ENCODE results near the gene NELFB. TPM values are rescaled to one million over a fixed set of nuclear protein-coding genes. Genes with fewer than 3 reads are reported as not detected.

NELFB gene
- total and polyA plus RNA-seq, 4 donors = 4.7 to 24.6 (median 18.1) TPM

GRCh38 chr9:137317718-137318511, 62.8 kb downstream of the NELFB start:
- Histone ChIP-seq H3K9ac (ENCODE audit: low read depth in 1 of 2, low read length in 2 of 2) (no peak overlapping the region), H3K4me3 (ENCODE audit: low read depth in 1 of 3, low read length in 3 of 3) (no peak overlapping the region), H3K4me1 (ENCODE audit: control insufficient read depth in 4 of 4, insufficient read depth in 4 of 4, low read length in 3 of 4) (peaks cover 3 to 12% (median 6%) of the 10 kb centered on the region in 4 donors), H3K36me3 (ENCODE audit: control insufficient read depth in 4 of 4, insufficient read depth in 3 of 4, low read depth in 1 of 4, low read length in 3 of 4) (no peaks in the 10 kb centered on the region), H3K9me3 (ENCODE audit: control insufficient read depth in 4 of 4, low read length in 3 of 4) (no peaks in the 10 kb centered on the region), H3K27me3 (ENCODE audit: control insufficient read depth in 4 of 4, insufficient read depth in 4 of 4, low read length in 3 of 4) (no peaks in the 10 kb centered on the region), H3K27ac (ENCODE audit: low read depth in 1 of 2, low read length in 2 of 2) (no peak overlapping the region)
- 90% methylated on average over 24 of the region's 24 CpGs for WGBS
- DNase-seq (ENCODE audit: low spot score) = no peak
- TF ChIP-seq NR2F2 (IDR thresholded peaks at IDR 0.05) (no peak), HNF4A (conservative IDR thresholded peaks at IDR 0.05) (no peak), RXRA (IDR thresholded peaks at IDR 0.05) (no peak), FOXA1 (IDR thresholded peaks at IDR 0.05) (no peak), EGR1 (IDR thresholded peaks at IDR 0.05; ENCODE audit: low read depth in 2 of 2) (no peak), CTCF (IDR thresholded peaks at IDR 0.05; ENCODE audit: low read depth, low read length, missing input control) (no peak), HNF4G (IDR thresholded peaks at IDR 0.05) (no peak), TAF1 (conservative IDR thresholded peaks at IDR 0.05) (no peak), SP1 (IDR thresholded peaks at IDR 0.05) (no peak), MAX (IDR thresholded peaks at IDR 0.05) (no peak), FOXA2 (IDR thresholded peaks at IDR 0.05) (no peak), JUND (IDR thresholded peaks at IDR 0.05) (no peak), RAD21 (IDR thresholded peaks at IDR 0.05) (no peak), ZBTB33 (IDR thresholded peaks at IDR 0.05) (no peak), REST (IDR thresholded peaks at IDR 0.05) (no peak)

GRCh38 chr9:137318602-137319001, 63.5 kb downstream of the NELFB start:
- H3K4me1 ChIP-seq (ENCODE audit: control insufficient read depth in 4 of 4, insufficient read depth in 4 of 4, low read length in 3 of 4) = peaks cover 3 to 12% (median 6%) of the 10 kb centered on the region in 4 donors
- no peaks in the 10 kb centered on the region for H3K27me3 ChIP-seq (ENCODE audit: control insufficient read depth in 4 of 4, insufficient read depth in 4 of 4, low read length in 3 of 4)
- peak overlapping the region in 1 of 2 donors; percentile 35 for H3K27ac ChIP-seq (ENCODE audit: low read depth in 1 of 2, low read length in 2 of 2)
- no peak overlapping the region for H3K4me3 ChIP-seq (ENCODE audit: low read depth in 1 of 3, low read length in 3 of 3)
- TF ChIP-seq TAF1 (conservative IDR thresholded peaks at IDR 0.05) (no peak), FOXA1 (IDR thresholded peaks at IDR 0.05) (no peak), SP1 (IDR thresholded peaks at IDR 0.05) (no peak), REST (IDR thresholded peaks at IDR 0.05) (no peak)
- 87% methylated on average over 18 of the region's 18 CpGs for WGBS
- DNase-seq (ENCODE audit: low spot score) = no peak
- H3K9ac ChIP-seq (ENCODE audit: low read depth in 1 of 2, low read length in 2 of 2) = no peak overlapping the region
- no peaks in the 10 kb centered on the region for H3K9me3 ChIP-seq (ENCODE audit: control insufficient read depth in 4 of 4, low read length in 3 of 4)
- H3K36me3 ChIP-seq (ENCODE audit: control insufficient read depth in 4 of 4, insufficient read depth in 3 of 4, low read depth in 1 of 4, low read length in 3 of 4) = no peaks in the 10 kb centered on the region
